ENCODE data around the gene PLEKHM1.
"Not testable (repeated sequence)": the region's sequence is repeated elsewhere in the genome, so short reads cannot be mapped to it uniquely, and the experiment has no call there.

- TF ChIP-seq, protein P1, sequence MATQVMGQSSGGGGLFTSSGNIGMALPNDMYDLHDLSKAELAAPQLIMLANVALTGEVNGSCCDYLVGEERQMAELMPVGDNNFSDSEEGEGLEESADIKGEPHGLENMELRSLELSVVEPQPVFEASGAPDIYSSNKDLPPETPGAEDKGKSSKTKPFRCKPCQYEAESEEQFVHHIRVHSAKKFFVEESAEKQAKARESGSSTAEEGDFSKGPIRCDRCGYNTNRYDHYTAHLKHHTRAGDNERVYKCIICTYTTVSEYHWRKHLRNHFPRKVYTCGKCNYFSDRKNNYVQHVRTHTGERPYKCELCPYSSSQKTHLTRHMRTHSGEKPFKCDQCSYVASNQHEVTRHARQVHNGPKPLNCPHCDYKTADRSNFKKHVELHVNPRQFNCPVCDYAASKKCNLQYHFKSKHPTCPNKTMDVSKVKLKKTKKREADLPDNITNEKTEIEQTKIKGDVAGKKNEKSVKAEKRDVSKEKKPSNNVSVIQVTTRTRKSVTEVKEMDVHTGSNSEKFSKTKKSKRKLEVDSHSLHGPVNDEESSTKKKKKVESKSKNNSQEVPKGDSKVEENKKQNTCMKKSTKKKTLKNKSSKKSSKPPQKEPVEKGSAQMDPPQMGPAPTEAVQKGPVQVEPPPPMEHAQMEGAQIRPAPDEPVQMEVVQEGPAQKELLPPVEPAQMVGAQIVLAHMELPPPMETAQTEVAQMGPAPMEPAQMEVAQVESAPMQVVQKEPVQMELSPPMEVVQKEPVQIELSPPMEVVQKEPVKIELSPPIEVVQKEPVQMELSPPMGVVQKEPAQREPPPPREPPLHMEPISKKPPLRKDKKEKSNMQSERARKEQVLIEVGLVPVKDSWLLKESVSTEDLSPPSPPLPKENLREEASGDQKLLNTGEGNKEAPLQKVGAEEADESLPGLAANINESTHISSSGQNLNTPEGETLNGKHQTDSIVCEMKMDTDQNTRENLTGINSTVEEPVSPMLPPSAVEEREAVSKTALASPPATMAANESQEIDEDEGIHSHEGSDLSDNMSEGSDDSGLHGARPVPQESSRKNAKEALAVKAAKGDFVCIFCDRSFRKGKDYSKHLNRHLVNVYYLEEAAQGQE (IDR thresholded peaks at IDR 0.05; ENCODE audit: insufficient read depth in 1 of 2, low read depth in 2 of 2, low read length in 1 of 2) = not testable (repeated sequence)
- TF ChIP-seq CTCF (IDR thresholded peaks at IDR 0.05); POLR2AphosphoS5 (IDR thresholded peaks at IDR 0.05; ENCODE audit: low read depth, low read length); SIN3A (IDR thresholded peaks at IDR 0.05; ENCODE audit: borderline replicate concordance, insufficient read depth, low read depth, low read length); TCF7L2 (IDR thresholded peaks at IDR 0.05; ENCODE audit: low read depth, low read length): not testable (repeated sequence)
Measured at GRCh38 chr17:45451660-45452059, 38.9 kb downstream of the PLEKHM1 start.

Measured in Panc1 (cell line).